ENCODE measurements around the gene HSPG2. TPM values are rescaled to one million over a fixed set of nuclear protein-coding genes. Genes with fewer than 3 reads are reported as not detected.
A peak's percentile ranks its signal among the peaks of the same experiment; 100 is the strongest.

The HSPG2 gene
- total RNA-seq, 2 donors from 2014 or later, result 1.2 to 1.6 TPM

- H3K4me3 Mint-ChIP-seq, result no peak overlapping the region
- H3K9me3 ChIP-seq (ENCODE audit: control insufficient read depth, low read length, poor library complexity, severe bottlenecking), result no peaks in the 10 kb centered on the region
- H3K27ac Mint-ChIP-seq, result no peak overlapping the region
- no peak for ATAC-seq
- H3K4me1 Mint-ChIP-seq, result peaks cover 2% of the 10 kb centered on the region
- no peak for DNase-seq
- no peaks in the 10 kb centered on the region for H3K36me3 Mint-ChIP-seq (ENCODE audit: low read depth)
- peaks cover 6% of the 10 kb centered on the region for H3K27me3 Mint-ChIP-seq
Observed at GRCh38 chr1:21866707-21867043, 70.4 kb downstream of the HSPG2 start.

GRCh38 chr1:21865943-21866706 is 71.0 kb downstream of the HSPG2 start:
- H3K27me3 Mint-ChIP-seq, result peaks cover 6% of the 10 kb centered on the region
- H3K9me3 ChIP-seq (ENCODE audit: control insufficient read depth, low read length, poor library complexity, severe bottlenecking), result no peaks in the 10 kb centered on the region
- H3K4me3 Mint-ChIP-seq, result no peak overlapping the region
- ATAC-seq, result peak; percentile 49
- DNase-seq, result no peak
- H3K27ac Mint-ChIP-seq, result no peak overlapping the region
- no peaks in the 10 kb centered on the region for H3K36me3 Mint-ChIP-seq (ENCODE audit: low read depth)
- peaks cover 2% of the 10 kb centered on the region for H3K4me1 Mint-ChIP-seq

- DNase-seq (no peak), ATAC-seq (no peak)
- no peak overlapping the region for H3K27ac Mint-ChIP-seq
- no peak overlapping the region for H3K4me3 Mint-ChIP-seq
- H3K36me3 Mint-ChIP-seq (ENCODE audit: low read depth), result no peaks in the 10 kb centered on the region
- peaks cover 2% of the 10 kb centered on the region for H3K4me1 Mint-ChIP-seq
- peaks cover 6% of the 10 kb centered on the region for H3K27me3 Mint-ChIP-seq
- no peaks in the 10 kb centered on the region for H3K9me3 ChIP-seq (ENCODE audit: control insufficient read depth, low read length, poor library complexity, severe bottlenecking)
Observed at GRCh38 chr1:21865609-21865942, 71.5 kb downstream of the HSPG2 start.

GRCh38 chr1:21864730-21865129 is 72.4 kb downstream of the HSPG2 start:
- peaks cover 2% of the 10 kb centered on the region for H3K4me1 Mint-ChIP-seq
- DNase-seq, result no peak
- H3K9me3 ChIP-seq (ENCODE audit: control insufficient read depth, low read length, poor library complexity, severe bottlenecking), result no peaks in the 10 kb centered on the region
- peaks cover 6% of the 10 kb centered on the region for H3K27me3 Mint-ChIP-seq
- no peak overlapping the region for H3K4me3 Mint-ChIP-seq
- no peaks in the 10 kb centered on the region for H3K36me3 Mint-ChIP-seq (ENCODE audit: low read depth)
- H3K27ac Mint-ChIP-seq, result no peak overlapping the region
- ATAC-seq, result no peak

- Mint-ChIP-seq H3K4me3 (no peak overlapping the region), H3K4me1 (no peaks in the 10 kb centered on the region), H3K36me3 (ENCODE audit: low read depth) (no peaks in the 10 kb centered on the region), H3K27me3 (peaks cover under 1% of the 10 kb centered on the region), H3K27ac (no peak overlapping the region)
- no peak for ATAC-seq
- no peaks in the 10 kb centered on the region for H3K9me3 ChIP-seq (ENCODE audit: control insufficient read depth, low read length, poor library complexity, severe bottlenecking)
- no peak for DNase-seq
Observed at GRCh38 chr1:21863981-21864380, 73.1 kb downstream of the HSPG2 start.

- DNase-seq (no peak), ATAC-seq (no peak)
- Mint-ChIP-seq H3K27ac (no peak overlapping the region), H3K27me3 (no peaks in the 10 kb centered on the region), H3K4me3 (no peak overlapping the region), H3K36me3 (ENCODE audit: low read depth) (peaks cover 3% of the 10 kb centered on the region), H3K4me1 (peaks cover 8% of the 10 kb centered on the region)
- H3K9me3 ChIP-seq (ENCODE audit: control insufficient read depth, low read length, poor library complexity, severe bottlenecking), result no peaks in the 10 kb centered on the region
Observed at GRCh38 chr1:21861602-21862429, 75.3 kb downstream of the HSPG2 start.

- Mint-ChIP-seq H3K4me3 (no peak overlapping the region), H3K4me1 (peaks cover 8% of the 10 kb centered on the region), H3K36me3 (ENCODE audit: low read depth) (peaks cover 3% of the 10 kb centered on the region), H3K27me3 (no peaks in the 10 kb centered on the region), H3K27ac (no peak overlapping the region)
- H3K9me3 ChIP-seq (ENCODE audit: control insufficient read depth, low read length, poor library complexity, severe bottlenecking), result no peaks in the 10 kb centered on the region
- ATAC-seq (no peak), DNase-seq (no peak)
Observed at GRCh38 chr1:21860971-21861370, 76.1 kb downstream of the HSPG2 start.

- H3K27ac Mint-ChIP-seq, result no peak overlapping the region
- ATAC-seq (no peak), DNase-seq (no peak)
- H3K4me1 Mint-ChIP-seq, result peaks cover 8% of the 10 kb centered on the region
- no peaks in the 10 kb centered on the region for H3K27me3 Mint-ChIP-seq
- H3K4me3 Mint-ChIP-seq, result no peak overlapping the region
- H3K9me3 ChIP-seq (ENCODE audit: control insufficient read depth, low read length, poor library complexity, severe bottlenecking), result no peaks in the 10 kb centered on the region
- H3K36me3 Mint-ChIP-seq (ENCODE audit: low read depth), result peaks cover 3% of the 10 kb centered on the region
Observed at GRCh38 chr1:21859669-21860179, 77.4 kb downstream of the HSPG2 start.

- H3K27ac Mint-ChIP-seq, result no peak overlapping the region
- DNase-seq (no peak), ATAC-seq (no peak)
- H3K4me1 Mint-ChIP-seq, result peaks cover 8% of the 10 kb centered on the region
- peaks cover 3% of the 10 kb centered on the region for H3K36me3 Mint-ChIP-seq (ENCODE audit: low read depth)
- no peaks in the 10 kb centered on the region for H3K27me3 Mint-ChIP-seq
- no peak overlapping the region for H3K4me3 Mint-ChIP-seq
- no peaks in the 10 kb centered on the region for H3K9me3 ChIP-seq (ENCODE audit: control insufficient read depth, low read length, poor library complexity, severe bottlenecking)
Observed at GRCh38 chr1:21857840-21858670, 79.1 kb downstream of the HSPG2 start.

- H3K9me3 ChIP-seq (ENCODE audit: control insufficient read depth, low read length, poor library complexity, severe bottlenecking), result no peaks in the 10 kb centered on the region
- no peak for ATAC-seq
- Mint-ChIP-seq H3K36me3 (ENCODE audit: low read depth) (peaks cover 3% of the 10 kb centered on the region), H3K27me3 (no peaks in the 10 kb centered on the region), H3K4me3 (no peak overlapping the region), H3K4me1 (peaks cover 9% of the 10 kb centered on the region), H3K27ac (no peak overlapping the region)
- DNase-seq, result no peak
Observed at GRCh38 chr1:21857142-21857839, 79.8 kb downstream of the HSPG2 start.

GRCh38 chr1:21855257-21856096 is 81.6 kb downstream of the HSPG2 start:
- no peaks in the 10 kb centered on the region for H3K9me3 ChIP-seq (ENCODE audit: control insufficient read depth, low read length, poor library complexity, severe bottlenecking)
- DNase-seq, result no peak
- Mint-ChIP-seq H3K27ac (no peak overlapping the region), H3K4me3 (no peak overlapping the region), H3K27me3 (no peaks in the 10 kb centered on the region), H3K36me3 (ENCODE audit: low read depth) (peaks cover 3% of the 10 kb centered on the region), H3K4me1 (peaks cover 13% of the 10 kb centered on the region)
- ATAC-seq, result no peak

- Mint-ChIP-seq H3K4me1 (peaks cover 13% of the 10 kb centered on the region), H3K27me3 (no peaks in the 10 kb centered on the region), H3K36me3 (ENCODE audit: low read depth) (peaks cover 3% of the 10 kb centered on the region), H3K27ac (no peak overlapping the region), H3K4me3 (no peak overlapping the region)
- ATAC-seq (no peak), DNase-seq (no peak)
- H3K9me3 ChIP-seq (ENCODE audit: control insufficient read depth, low read length, poor library complexity, severe bottlenecking), result no peaks in the 10 kb centered on the region
Observed at GRCh38 chr1:21854751-21855131, 82.4 kb downstream of the HSPG2 start.
